Measurements from ENCODE around the gene NTN1. TPM values are rescaled to one million over a fixed set of nuclear protein-coding genes. Genes with fewer than 3 reads are reported as not detected.

Gene NTN1
- total and polyA plus RNA-seq, 2 of the 4 experiments (the other 2 are of a cell fraction): under 0.01 to 0.07 TPM

- no peaks in the 10 kb centered on the region for H3K27me3 ChIP-seq (ENCODE audit: control insufficient read depth, insufficient read depth, low read length)
- ChIA-PET CTCF (no interaction called here), POLR2A (ENCODE audit: unreplicated experiment) (no interaction called here)
- H2BK15ac ChIP-seq (ENCODE audit: low read depth, low read length): no peak overlapping the region
- H3K27ac ChIP-seq (ENCODE audit: insufficient read depth, low read length): no peak overlapping the region
- no peak overlapping the region for H3K18ac ChIP-seq (ENCODE audit: low read depth, low read length)
- no peak overlapping the region for H2BK20ac ChIP-seq (ENCODE audit: low read depth, low read length)
- H3K79me1 ChIP-seq (ENCODE audit: low read depth in 1 of 2, low read length in 2 of 2): no peaks in the 10 kb centered on the region
- no peaks in the 10 kb centered on the region for H3K36me3 ChIP-seq (ENCODE audit: control insufficient read depth, insufficient read depth, low read length)
- TF ChIP-seq CEBPB (IDR thresholded peaks at IDR 0.05; ENCODE audit: low read depth, low read length): no peak
- no peak for TF ChIP-seq RAD21 (IDR thresholded peaks at IDR 0.05; ENCODE audit: low read length)
- no peak for TF ChIP-seq FOS (IDR thresholded peaks at IDR 0.05; ENCODE audit: low read depth, low read length)
- TF ChIP-seq SMC3 (IDR thresholded peaks at IDR 0.05; ENCODE audit: low read depth, low read length): no peak
- no peaks in the 10 kb centered on the region for H3K9me1 ChIP-seq (ENCODE audit: insufficient read depth, low read length)
- no peak overlapping the region for H4K91ac ChIP-seq (ENCODE audit: insufficient read depth, low read depth, low read length)
- DNase-seq: no peak
- no peak overlapping the region for H2AK9ac ChIP-seq (replicated peaks; ENCODE audit: low read depth, low read length, poor library complexity)
- H3K4ac ChIP-seq (ENCODE audit: low read depth, low read length): no peak overlapping the region
- intact Hi-C loops (cut with micrococcal nuclease): no loop called here
- H2AFZ ChIP-seq (replicated peaks; ENCODE audit: low read length, poor library complexity): no peak overlapping the region
- H3K9ac ChIP-seq (ENCODE audit: low read depth, low read length): no peak overlapping the region
- no peak overlapping the region for H4K5ac ChIP-seq (ENCODE audit: low read depth, low read length)
- no peak overlapping the region for H4K8ac ChIP-seq (ENCODE audit: low read depth in 2 of 2, low read length in 2 of 2)
- H3K56ac ChIP-seq (ENCODE audit: extremely low read depth, insufficient read depth, low read length): no peak overlapping the region
- no peaks in the 10 kb centered on the region for H4K20me1 ChIP-seq (ENCODE audit: insufficient read depth, low read length)
- no peak overlapping the region for H2AK5ac ChIP-seq (ENCODE audit: low read depth, low read length)
- ATAC-seq (ENCODE audit: low read depth): no peak
- H3K4me3 ChIP-seq (ENCODE audit: insufficient read depth, low read depth, low read length): no peak overlapping the region
- no peaks in the 10 kb centered on the region for H3K4me1 ChIP-seq (ENCODE audit: control insufficient read depth, insufficient read depth, low read length)
- no peak overlapping the region for H3K23ac ChIP-seq (ENCODE audit: low read depth, low read length)
- dilution Hi-C loops (cut with HindIII; ENCODE audit: low sequenced_read_pairs, unreplicated experiment): no loop called here
- no CpG with 5 or more reads among the region's 1 CpG for WGBS, 2 experiments (ENCODE audit: extremely low coverage in 2 of 2, insufficient read length in 1 of 2)
- BruUV-seq (replicated peaks): no TSS peak
- no peak overlapping the region for H2BK5ac ChIP-seq (ENCODE audit: low read depth, low read length, poor library complexity, severe bottlenecking)
- no peaks in the 10 kb centered on the region for H3K9me3 ChIP-seq (ENCODE audit: control insufficient read depth, insufficient read depth, low read length)
- no peak overlapping the region for H2BK120ac ChIP-seq (ENCODE audit: low read depth, low read length)
- H3K4me2 ChIP-seq (ENCODE audit: low read depth, low read length): no peak overlapping the region
- H3K14ac ChIP-seq (replicated peaks; ENCODE audit: low read depth, low read length): no peak overlapping the region
- in situ Hi-C loops (cut with MboI; ENCODE audit: low sequenced_read_pairs): no loop called here
Measured at GRCh38 chr17:9038380-9038779, 17.1 kb downstream of the NTN1 start.
